ENCODE data around the gene ISL2. TPM values are rescaled to one million over a fixed set of nuclear protein-coding genes. Genes with fewer than 3 reads are reported as not detected.

The ISL2 gene
- total RNA-seq, 2 experiments from 2014 or later = not detected

DNA sequence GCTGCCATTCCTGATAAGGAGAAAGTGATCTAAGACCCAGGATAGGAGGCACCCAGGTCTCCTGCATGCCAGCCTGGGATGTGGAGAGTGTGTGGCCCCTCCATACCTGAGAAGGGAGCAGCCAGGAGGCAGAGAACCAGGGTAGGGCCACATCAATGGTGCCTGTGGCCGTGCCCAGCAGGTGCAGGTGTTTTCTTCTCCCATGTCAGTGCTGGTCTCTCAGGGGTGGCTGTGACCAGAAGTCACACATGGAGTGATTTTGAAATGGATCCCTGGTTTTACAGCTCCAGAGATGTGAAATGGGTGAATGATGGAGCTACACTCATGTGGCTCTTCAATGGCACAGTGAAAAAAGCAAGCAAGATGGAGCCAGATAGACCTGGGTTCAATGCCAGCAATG is 3.3 kb upstream of the ISL2 start:
- H3K36me3 Mint-ChIP-seq = no peaks in the 10 kb centered on the region
- H3K4me1 Mint-ChIP-seq = peaks cover 25% of the 10 kb centered on the region
- H3K27me3 Mint-ChIP-seq = peaks cover 61% of the 10 kb centered on the region
- POLR2A ChIA-PET = no interaction called here
- ATAC-seq (ENCODE audit: low read depth) (no peak), DNase-seq (no peak)
- H3K9me3 Mint-ChIP-seq = no peaks in the 10 kb centered on the region
- H3K4me3 Mint-ChIP-seq = no peak overlapping the region
- H3K27ac Mint-ChIP-seq = no peak overlapping the region

DNA sequence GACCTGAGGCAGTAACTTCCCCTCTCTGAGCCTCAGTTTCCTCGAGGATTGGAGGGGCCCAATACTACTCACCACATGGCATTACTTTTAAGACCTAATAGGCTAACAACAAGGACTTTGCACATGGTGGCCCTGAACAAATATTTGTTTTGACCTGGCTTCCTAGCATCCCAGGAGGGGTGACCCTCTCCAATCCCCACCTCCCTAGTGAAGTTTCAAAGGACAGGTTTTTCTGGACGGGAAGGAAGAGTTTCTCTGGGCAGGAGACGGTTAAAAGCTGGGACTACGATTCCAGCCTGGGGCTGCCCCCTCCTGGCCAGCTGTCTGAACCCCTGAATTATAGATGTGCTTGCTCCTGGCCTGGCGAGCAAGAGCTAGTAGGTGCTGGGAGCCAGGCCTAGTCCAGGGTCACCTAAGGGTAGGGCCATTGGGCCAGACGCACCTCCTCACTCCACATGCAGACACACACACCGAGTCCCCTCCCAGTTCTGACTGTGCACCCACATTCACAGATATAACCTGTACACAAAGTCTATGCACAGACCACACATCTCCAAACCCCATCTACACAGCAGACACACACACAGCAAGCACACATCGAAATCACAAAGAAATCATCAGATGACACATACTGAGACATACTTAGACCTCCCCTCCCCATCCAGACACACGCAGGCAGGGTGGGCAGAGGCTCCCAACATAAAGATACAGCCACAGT is 2.7 kb upstream of the ISL2 start:
- no peak for DNase-seq
- peaks cover 30% of the 10 kb centered on the region for H3K4me1 Mint-ChIP-seq
- H3K27ac Mint-ChIP-seq = peak overlapping the region; percentile 23
- ATAC-seq (ENCODE audit: low read depth) = no peak
- H3K27me3 Mint-ChIP-seq = peaks cover 61% of the 10 kb centered on the region
- H3K9me3 Mint-ChIP-seq = no peaks in the 10 kb centered on the region
- H3K4me3 Mint-ChIP-seq = no peak overlapping the region
- H3K36me3 Mint-ChIP-seq = peaks cover 2% of the 10 kb centered on the region
- POLR2A ChIA-PET = no interaction called here

DNA sequence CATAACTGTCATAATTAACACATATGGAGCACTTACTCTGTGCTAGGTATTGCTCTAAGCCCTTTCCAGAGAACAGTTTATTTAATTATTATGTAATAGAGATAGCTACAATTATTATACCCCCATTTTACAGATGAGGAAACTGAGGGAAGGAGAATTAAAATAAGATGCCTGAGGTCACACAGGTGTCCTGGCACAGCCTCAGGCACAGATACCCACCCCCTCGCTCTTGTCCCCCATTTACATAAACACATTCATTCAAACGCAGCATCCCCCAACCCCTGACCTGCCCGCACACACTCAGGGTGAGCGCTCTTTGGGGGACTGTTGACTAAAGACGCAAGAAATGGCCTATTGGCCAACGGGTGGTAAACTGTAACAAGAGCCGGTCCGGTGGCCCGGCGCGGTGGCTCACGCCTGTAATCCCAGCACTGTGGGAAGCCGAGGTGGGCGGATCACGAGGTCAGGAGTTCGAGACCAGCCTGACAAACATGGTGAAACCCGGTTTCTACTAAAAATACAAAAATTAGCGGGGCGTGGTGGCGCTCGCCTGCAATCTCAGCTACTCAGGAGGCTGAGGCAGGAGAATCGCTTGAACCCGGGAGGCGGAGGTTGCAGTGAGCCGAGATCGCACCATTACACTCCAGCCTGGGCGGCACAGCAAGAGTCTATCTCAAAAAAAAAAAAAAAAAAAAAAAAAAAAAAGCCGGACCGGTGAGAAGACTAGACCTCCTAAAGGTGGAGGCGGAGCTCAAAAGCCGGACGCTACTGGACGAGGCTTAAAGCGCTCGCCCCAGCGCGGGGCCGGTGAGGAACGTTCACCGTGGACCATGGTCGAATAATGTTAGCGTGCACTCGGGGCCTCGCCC is 1.9 kb upstream of the ISL2 start:
- ATAC-seq (ENCODE audit: low read depth) = no peak
- Mint-ChIP-seq H3K9me3 (no peaks in the 10 kb centered on the region), H3K27ac (peak overlapping the region; percentile 23), H3K4me1 (peaks cover 34% of the 10 kb centered on the region), H3K4me3 (peak overlapping the region; percentile 91), H3K36me3 (peaks cover 2% of the 10 kb centered on the region), H3K27me3 (peaks cover 61% of the 10 kb centered on the region)
- POLR2A ChIA-PET = no interaction called here
- DNase-seq = no peak

DNA sequence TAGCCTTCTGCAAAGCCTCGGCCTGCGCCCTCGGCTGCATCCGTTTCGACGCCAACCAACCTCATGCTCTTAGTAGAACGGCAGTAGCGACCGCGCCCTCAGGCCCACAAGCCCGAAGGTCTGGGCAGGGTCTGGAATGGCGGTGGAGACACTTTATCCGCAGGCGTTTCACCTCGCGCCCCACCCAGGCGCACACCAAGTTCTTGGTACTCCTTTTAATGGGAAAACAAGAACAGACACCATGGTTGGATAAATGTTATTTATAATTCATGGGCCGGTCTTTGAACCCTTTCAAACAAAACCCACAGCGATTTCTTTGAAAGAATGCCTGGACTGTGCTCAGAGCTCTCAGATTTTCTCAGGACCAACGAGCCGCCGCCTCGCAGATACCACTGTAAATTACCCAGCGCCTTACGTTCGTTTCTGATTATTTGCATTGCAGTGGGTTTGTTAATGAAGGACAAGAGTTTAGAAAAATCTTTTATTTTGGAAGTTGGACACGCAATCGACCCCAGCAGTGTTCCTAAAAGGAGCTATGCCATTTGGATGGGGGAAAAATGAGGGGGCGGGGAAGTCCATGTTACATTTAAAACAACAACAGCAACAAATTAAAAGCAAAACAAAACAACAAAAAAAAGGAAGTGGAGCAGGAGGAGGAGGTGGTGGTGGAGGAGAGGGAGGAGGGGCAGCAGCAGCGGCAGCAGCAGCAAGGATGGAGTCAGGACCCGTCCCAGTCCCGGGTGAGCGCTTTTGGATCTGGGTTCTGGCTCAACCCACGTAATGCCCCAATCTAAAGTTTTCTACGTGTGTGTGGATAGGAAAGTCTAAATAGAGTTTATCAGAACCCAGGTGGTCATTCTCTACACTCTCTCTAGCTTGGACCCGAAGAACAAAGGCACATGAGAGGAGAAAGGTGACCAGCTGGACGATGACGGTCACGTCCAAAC is 993 bp upstream of the ISL2 start:
- Mint-ChIP-seq H3K4me3 (peak overlapping the region; percentile 91), H3K27me3 (peaks cover 64% of the 10 kb centered on the region), H3K36me3 (peaks cover 2% of the 10 kb centered on the region), H3K27ac (peak overlapping the region; percentile 80), H3K4me1 (peaks cover 39% of the 10 kb centered on the region), H3K9me3 (no peaks in the 10 kb centered on the region)
- DNase-seq = peak; percentile 55
- no peak for ATAC-seq (ENCODE audit: low read depth)
- POLR2A ChIA-PET = interaction anchor here (0.8 to 1.0 kb wide), 2 partner anchors 10 to 24 kb away, joined by 3 to 4 read pairs; partner anchors contain the start of gene ETFA

DNA sequence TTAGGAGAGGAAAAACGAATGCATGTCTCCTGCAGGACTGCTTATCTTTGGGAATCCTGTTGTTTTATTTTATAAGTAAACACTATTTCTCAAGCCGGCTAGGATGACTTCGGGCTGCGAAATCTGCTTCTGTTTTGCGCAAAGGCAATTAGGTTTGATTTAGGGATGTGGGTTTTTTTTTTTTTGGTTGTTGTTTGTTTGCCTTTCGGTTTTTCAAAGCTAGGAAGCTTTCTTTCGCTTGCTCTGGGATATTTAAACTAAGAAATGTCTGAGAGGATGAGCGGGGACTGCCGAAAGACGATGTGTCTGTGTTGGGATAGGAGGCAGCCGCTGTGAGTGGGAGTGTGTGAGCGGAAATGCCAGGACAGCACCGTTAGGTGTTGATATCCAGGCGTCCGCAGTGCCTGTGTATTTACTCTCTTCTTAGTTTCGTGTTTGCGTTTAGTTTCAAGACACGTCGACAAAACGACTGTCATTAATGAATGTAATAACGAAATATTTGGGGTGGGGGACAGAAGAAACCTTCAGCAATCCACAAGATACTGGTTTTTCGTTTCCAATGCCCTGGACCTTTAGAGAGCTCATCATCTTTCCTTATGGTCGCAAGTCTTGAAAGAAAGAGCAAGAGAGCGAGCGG is 604 bp downstream of the ISL2 start:
- Mint-ChIP-seq H3K27ac (peak overlapping the region; percentile 58), H3K36me3 (peaks cover 2% of the 10 kb centered on the region), H3K4me3 (peak overlapping the region; percentile 91), H3K9me3 (no peaks in the 10 kb centered on the region), H3K27me3 (peaks cover 78% of the 10 kb centered on the region), H3K4me1 (peaks cover 49% of the 10 kb centered on the region)
- DNase-seq = no peak
- POLR2A ChIA-PET = no interaction called here
- no peak for ATAC-seq (ENCODE audit: low read depth)

DNA sequence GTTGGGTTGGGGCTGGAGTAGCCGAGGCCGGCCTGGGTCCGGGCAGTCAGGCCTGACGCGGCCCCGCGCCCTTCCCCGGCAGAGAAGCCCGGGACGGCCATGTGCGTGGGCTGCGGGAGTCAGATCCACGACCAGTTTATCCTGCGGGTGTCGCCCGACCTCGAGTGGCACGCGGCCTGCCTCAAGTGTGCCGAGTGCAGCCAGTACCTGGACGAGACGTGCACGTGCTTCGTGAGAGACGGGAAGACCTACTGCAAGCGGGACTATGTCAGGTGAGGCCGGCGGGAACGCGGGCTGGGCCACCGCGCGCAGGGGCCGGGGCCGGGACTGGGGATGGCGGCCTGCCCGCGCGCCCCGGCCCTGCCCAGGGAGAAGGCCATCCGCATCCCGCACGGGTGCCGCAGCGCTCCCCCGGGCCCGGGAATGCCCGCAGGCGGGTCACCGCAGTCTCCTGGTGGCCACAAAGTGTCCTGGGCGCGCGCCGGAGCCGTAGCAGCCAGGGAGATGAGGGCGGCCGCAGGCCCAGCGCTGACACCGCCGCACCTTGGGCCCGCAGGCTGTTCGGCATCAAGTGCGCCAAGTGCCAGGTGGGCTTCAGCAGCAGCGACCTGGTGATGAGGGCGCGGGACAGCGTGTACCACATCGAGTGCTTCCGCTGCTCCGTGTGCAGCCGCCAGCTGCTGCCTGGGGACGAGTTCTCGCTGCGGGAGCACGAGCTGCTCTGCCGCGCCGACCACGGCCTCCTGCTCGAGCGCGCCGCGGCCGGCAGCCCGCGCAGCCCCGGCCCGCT is 1.3 kb downstream of the ISL2 start:
- H3K27ac Mint-ChIP-seq = no peak overlapping the region
- H3K4me3 Mint-ChIP-seq = peak overlapping the region; percentile 91
- H3K36me3 Mint-ChIP-seq = peaks cover 2% of the 10 kb centered on the region
- H3K9me3 Mint-ChIP-seq = no peaks in the 10 kb centered on the region
- POLR2A ChIA-PET = no interaction called here
- ATAC-seq (ENCODE audit: low read depth) = no peak
- peaks cover 76% of the 10 kb centered on the region for H3K27me3 Mint-ChIP-seq
- DNase-seq = peak; percentile 54
- peaks cover 49% of the 10 kb centered on the region for H3K4me1 Mint-ChIP-seq

DNA sequence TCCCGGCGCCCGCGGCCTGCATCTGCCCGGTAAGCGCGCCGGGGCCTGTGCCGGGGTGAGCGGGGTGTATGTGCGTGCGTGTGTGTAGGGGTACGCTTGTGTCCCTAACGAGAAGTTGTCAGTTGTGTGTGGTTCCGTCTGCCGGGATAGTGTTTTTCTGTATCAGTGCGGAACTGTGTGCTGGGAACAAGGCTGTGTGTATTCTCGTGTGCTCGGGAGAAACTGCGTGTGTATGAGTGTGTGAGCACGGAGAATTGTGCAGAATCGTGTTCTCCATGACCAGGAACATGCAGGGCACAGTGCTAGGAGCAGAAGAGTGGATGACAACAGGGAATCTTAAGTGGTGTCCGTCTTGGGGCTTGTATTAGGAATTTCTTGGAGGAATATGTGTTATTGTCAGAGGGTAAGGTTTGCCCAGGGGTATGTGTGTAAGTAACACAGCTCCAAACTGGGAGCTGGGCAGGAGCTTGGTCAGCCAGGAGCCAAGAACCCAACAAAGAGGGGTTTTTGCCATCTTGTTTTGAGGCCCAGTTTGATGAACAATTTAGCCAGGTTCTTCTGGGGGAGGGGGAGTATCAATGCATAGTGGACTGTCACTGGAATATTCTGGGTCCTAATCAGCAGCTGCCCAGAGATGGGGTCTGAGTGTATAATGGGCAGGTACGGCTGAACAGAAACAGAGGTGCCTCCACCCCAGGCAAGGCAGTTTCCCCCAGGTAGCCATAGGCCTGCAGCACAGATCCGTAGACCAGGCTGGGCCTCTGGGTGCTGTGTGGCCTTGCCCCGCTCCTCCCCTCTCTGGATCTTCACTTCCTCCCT is 2.1 kb downstream of the ISL2 start:
- Mint-ChIP-seq H3K27me3 (peaks cover 84% of the 10 kb centered on the region), H3K36me3 (peaks cover 2% of the 10 kb centered on the region), H3K4me1 (peaks cover 49% of the 10 kb centered on the region), H3K4me3 (peak overlapping the region; percentile 65), H3K9me3 (no peaks in the 10 kb centered on the region), H3K27ac (no peak overlapping the region)
- POLR2A ChIA-PET = no interaction called here
- ATAC-seq (ENCODE audit: low read depth) (no peak), DNase-seq (no peak)

DNA sequence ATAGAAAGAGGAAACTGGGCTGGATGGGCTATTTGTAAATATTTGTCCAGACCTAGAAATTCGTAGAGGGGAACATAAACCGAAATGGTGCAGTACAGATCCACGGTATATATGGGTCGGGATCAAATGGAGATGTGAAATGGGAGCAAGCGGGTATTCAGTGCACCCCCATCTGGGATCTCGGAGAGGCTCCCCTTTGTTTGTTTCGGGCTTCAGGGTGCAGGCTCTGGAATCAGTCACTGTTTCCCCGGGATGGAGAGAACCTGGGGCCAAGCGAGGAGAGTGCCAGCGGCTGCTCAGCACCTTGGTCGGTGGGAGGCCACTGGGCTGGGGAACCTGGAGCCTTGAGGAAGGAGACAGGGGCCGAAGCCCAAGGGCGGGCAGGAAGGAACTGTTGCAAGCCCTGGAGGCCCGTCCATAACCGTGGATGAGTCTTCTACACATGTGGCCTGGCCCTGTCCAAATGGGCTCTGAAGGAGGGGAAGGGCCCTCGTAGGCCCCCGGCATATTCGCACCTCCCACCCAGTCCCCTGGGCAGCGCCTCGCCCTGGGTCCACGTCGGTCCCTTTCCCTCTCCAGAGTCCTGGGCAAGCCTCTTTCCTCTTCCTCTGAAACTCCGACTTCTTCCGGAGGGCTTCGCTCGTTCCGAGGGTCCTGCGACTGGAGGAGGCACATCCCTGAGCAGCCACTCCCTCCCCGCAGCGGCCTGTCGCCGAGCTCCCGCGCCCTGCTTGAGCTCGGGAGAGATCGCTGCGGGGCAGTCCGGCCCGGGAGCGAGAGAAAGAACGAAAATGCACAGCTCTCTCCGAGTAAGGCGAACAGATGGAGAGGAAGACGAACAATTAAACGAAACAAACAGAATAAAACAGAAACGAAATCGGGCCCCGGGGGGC is 3.0 kb downstream of the ISL2 start:
- DNase-seq = peak; percentile 58
- Mint-ChIP-seq H3K9me3 (no peaks in the 10 kb centered on the region), H3K4me1 (peaks cover 46% of the 10 kb centered on the region), H3K27me3 (peaks cover 85% of the 10 kb centered on the region), H3K36me3 (peaks cover 2% of the 10 kb centered on the region), H3K27ac (no peak overlapping the region), H3K4me3 (peak overlapping the region; percentile 85)
- POLR2A ChIA-PET = interaction anchor here (0.7 kb wide), 1 partner anchor 235 kb away, joined by 3 read pairs; no protein-coding TSS in a partner anchor
- no peak for ATAC-seq (ENCODE audit: low read depth)

DNA sequence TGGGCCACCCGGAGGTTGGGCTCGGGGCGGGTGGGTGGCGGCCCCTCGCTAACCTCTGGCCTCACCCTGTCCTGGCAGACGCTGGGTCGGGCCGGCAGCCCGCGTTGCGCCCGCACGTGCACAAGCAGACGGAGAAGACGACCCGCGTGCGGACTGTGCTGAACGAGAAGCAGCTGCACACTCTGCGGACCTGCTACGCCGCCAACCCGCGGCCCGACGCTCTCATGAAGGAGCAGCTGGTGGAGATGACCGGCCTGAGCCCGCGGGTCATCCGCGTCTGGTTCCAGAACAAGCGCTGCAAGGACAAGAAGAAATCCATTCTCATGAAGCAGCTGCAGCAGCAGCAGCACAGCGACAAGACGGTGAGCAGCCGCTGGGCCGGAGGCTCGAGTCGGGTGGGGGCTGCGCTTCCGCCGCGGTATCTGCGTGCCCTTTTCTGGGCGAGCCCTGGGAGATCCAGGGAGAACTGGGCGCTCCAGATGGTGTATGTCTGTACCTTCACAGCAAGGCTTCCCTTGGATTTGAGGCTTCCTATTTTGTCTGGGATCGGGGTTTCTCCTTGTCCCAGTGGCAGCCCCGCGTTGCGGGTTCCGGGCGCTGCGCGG is 3.7 kb downstream of the ISL2 start:
- ATAC-seq (ENCODE audit: low read depth) (no peak), DNase-seq (peak; percentile 63)
- Mint-ChIP-seq H3K27me3 (peaks cover 84% of the 10 kb centered on the region), H3K9me3 (no peaks in the 10 kb centered on the region), H3K4me1 (peaks cover 46% of the 10 kb centered on the region), H3K27ac (no peak overlapping the region), H3K36me3 (peaks cover 2% of the 10 kb centered on the region), H3K4me3 (peak overlapping the region; percentile 85)
- POLR2A ChIA-PET = interaction anchor here (0.5 to 0.7 kb wide), 2 partner anchors 234 to 536 kb away, joined by 3 to 6 read pairs; no protein-coding TSS in a partner anchor

DNA sequence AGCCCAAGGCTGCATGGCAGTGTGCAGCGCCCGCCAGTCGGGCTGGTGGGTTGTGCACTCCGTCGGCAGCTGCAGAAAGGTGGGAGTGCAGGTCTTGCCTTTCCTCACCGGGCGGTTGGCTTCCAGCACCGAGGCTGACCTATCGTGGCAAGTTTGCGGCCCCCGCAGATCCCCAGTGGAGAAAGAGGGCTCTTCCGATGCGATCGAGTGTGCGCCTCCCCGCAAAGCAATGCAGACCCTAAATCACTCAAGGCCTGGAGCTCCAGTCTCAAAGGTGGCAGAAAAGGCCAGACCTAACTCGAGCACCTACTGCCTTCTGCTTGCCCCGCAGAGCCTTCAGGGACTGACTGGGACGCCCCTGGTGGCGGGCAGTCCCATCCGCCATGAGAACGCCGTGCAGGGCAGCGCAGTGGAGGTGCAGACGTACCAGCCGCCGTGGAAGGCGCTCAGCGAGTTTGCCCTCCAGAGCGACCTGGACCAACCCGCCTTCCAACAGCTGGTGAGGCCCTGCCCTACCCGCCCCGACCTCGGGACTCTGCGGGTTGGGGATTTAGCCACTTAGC is 4.3 kb downstream of the ISL2 start:
- DNase-seq (peak; percentile 62), ATAC-seq (ENCODE audit: low read depth) (peak; percentile 29)
- H3K4me1 Mint-ChIP-seq = peaks cover 45% of the 10 kb centered on the region
- H3K27ac Mint-ChIP-seq = no peak overlapping the region
- peak overlapping the region; percentile 85 for H3K4me3 Mint-ChIP-seq
- H3K27me3 Mint-ChIP-seq = peaks cover 85% of the 10 kb centered on the region
- POLR2A ChIA-PET = interaction anchor here (0.5 to 0.9 kb wide), 2 partner anchors 29 to 536 kb away, joined by 3 to 6 read pairs; partner anchors contain the start of gene ETFA
- no peaks in the 10 kb centered on the region for H3K9me3 Mint-ChIP-seq
- peaks cover 2% of the 10 kb centered on the region for H3K36me3 Mint-ChIP-seq
